KMS-11 (cell line): ENCODE results near the gene IPO8.

Experiments
- H2AFZ ChIP-seq: fragments of 200-600 bp; sonication (generic); 2 replicates; pipeline ENCODE4 v1.6.1; 2016; ENCODE audit warnings: antibody characterized with exemption, mixed run types, low read depth
- H3K27ac ChIP-seq: fragments of 200-600 bp; sonication (generic); 2 replicates; pipeline ENCODE4 v1.6.1; 2016; ENCODE audit warnings: mild to moderate bottlenecking, mixed run types
- H3K27me3 ChIP-seq: fragments of 200-600 bp; sonication (generic); 2 replicates; pipeline ENCODE4 v1.6.1; 2017; ENCODE audit warnings: mild to moderate bottlenecking, low read depth, mixed run types, moderate library complexity; ENCODE audit not compliant: insufficient read depth
- H3K36me3 ChIP-seq: fragments of 200-600 bp; sonication (generic); 2 replicates; pipeline ENCODE4 v1.6.1; 2017; ENCODE audit warnings: mild to moderate bottlenecking, mixed run types; ENCODE audit not compliant: insufficient read depth
- H3K4me1 ChIP-seq: fragments of 200-600 bp; sonication (generic); 2 replicates; pipeline ENCODE4 v1.6.1; 2016; ENCODE audit warnings: mild to moderate bottlenecking, low read depth, mixed run types; ENCODE audit not compliant: poor library complexity, severe bottlenecking
- H3K4me2 ChIP-seq: fragments of 200-600 bp; sonication (generic); 2 replicates; pipeline ENCODE4 v1.7.0; 2016; ENCODE audit warnings: mild to moderate bottlenecking, mixed run types
- H3K4me3 ChIP-seq: fragments of 200-600 bp; sonication (generic); IDR thresholded peaks from 2 replicates; pipeline ENCODE4 v1.6.1; 2017; ENCODE audit warnings: low read depth, low read length, mixed read lengths; ENCODE audit not compliant: insufficient read depth
- H3K79me2 ChIP-seq: fragments of 200-600 bp; sonication (generic); 2 replicates; pipeline ENCODE4 v1.6.1; 2016; ENCODE audit warnings: low read depth, mixed run types; ENCODE audit not compliant: insufficient read depth
- H3K9ac ChIP-seq: fragments of 200-600 bp; sonication (generic); 2 replicates; pipeline ENCODE4 v1.6.1; 2016; ENCODE audit warnings: mild to moderate bottlenecking, mixed run types
- H4K20me1 ChIP-seq: fragments of 200-600 bp; sonication (generic); 2 replicates; pipeline ENCODE4 v1.6.1; 2016; ENCODE audit warnings: mild to moderate bottlenecking, mixed run types; ENCODE audit not compliant: insufficient read depth
- CTCF ChIP-seq: fragments of 200-600 bp; sonication (generic); conservative IDR thresholded peaks from 2 replicates; pipeline ENCODE4 v1.6.1; 2017; ENCODE audit warnings: low read depth, mild to moderate bottlenecking, antibody characterized with exemption, low read length, moderate library complexity, mixed read lengths

Gene IPO8

DNA sequence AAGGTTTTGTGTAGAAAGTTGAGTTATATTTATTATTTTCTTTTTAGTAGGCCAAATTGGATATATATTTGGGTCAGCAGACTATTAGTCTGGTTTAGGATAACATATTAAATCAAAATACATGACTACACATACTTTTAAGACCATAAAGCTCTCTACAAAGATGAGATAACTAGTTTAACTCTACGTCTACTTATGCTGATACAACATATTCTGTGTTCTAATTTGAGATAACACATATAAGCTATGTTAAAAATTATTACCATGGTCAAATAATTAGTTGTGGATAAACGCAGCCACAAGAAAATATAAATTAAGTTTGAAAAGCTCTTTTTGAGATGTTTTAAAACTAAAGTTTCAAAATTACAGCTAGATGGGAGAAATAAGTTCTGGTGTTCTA is 55.3 kb downstream of the IPO8 start:
- TF ChIP-seq CTCF = no peak
- Histone ChIP-seq H3K4me1 (no peaks in the 10 kb centered on the region), H3K9ac (no peak overlapping the region), H3K4me3 (no peak overlapping the region), H3K27ac (no peak overlapping the region), H3K27me3 (no peaks in the 10 kb centered on the region), H3K4me2 (no peak overlapping the region), H3K36me3 (no peaks in the 10 kb centered on the region), H2AFZ (no peak overlapping the region), H4K20me1 (no peaks in the 10 kb centered on the region), H3K79me2 (no peaks in the 10 kb centered on the region)

- Histone ChIP-seq H3K4me3 (no peak overlapping the region), H3K9ac (no peak overlapping the region), H3K27ac (no peak overlapping the region), H3K36me3 (no peaks in the 10 kb centered on the region; the same call in 1 of the 2 replicates), H2AFZ (no peak overlapping the region), H3K4me1 (no peaks in the 10 kb centered on the region), H4K20me1 (no peaks in the 10 kb centered on the region), H3K27me3 (no peaks in the 10 kb centered on the region), H3K4me2 (no peak overlapping the region), H3K79me2 (no peaks in the 10 kb centered on the region)
- no peak for TF ChIP-seq CTCF
Measured at GRCh38 chr12:30635385-30635784, 60.3 kb downstream of the IPO8 start.

GRCh38 chr12:30631740-30632139 is 63.9 kb downstream of the IPO8 start:
- H3K4me3 ChIP-seq = no peak overlapping the region
- H3K27ac ChIP-seq = no peak overlapping the region
- no peak overlapping the region for H3K4me2 ChIP-seq
- no peak overlapping the region for H3K9ac ChIP-seq
- no peaks in the 10 kb centered on the region; the same call in 1 of the 2 replicates for H3K36me3 ChIP-seq
- no peaks in the 10 kb centered on the region for H3K27me3 ChIP-seq
- no peaks in the 10 kb centered on the region for H3K79me2 ChIP-seq
- no peak for TF ChIP-seq CTCF
- no peaks in the 10 kb centered on the region for H3K4me1 ChIP-seq
- H2AFZ ChIP-seq = no peak overlapping the region
- H4K20me1 ChIP-seq = no peaks in the 10 kb centered on the region

GRCh38 chr12:30630979-30631285 is 64.7 kb downstream of the IPO8 start:
- H3K36me3 ChIP-seq = no peaks in the 10 kb centered on the region; the same call in 1 of the 2 replicates

More at GRCh38 chr12:30630979-30631285, 64.7 kb downstream of the IPO8 start:
- Histone ChIP-seq H3K9ac (no peak overlapping the region), H3K4me3 (no peak overlapping the region), H4K20me1 (no peaks in the 10 kb centered on the region), H3K79me2 (no peaks in the 10 kb centered on the region), H3K4me1 (no peaks in the 10 kb centered on the region), H2AFZ (no peak overlapping the region), H3K27ac (no peak overlapping the region), H3K27me3 (no peaks in the 10 kb centered on the region), H3K4me2 (no peak overlapping the region)
- TF ChIP-seq CTCF = no peak
